DMS153 (cell line): ENCODE results near the gene COL27A1.

Experiments used
- DNase-seq: peaks from one replicate; lab custom pipeline; 2025; lab: John Stamatoyannopoulos, UW

The COL27A1 gene

DNA sequence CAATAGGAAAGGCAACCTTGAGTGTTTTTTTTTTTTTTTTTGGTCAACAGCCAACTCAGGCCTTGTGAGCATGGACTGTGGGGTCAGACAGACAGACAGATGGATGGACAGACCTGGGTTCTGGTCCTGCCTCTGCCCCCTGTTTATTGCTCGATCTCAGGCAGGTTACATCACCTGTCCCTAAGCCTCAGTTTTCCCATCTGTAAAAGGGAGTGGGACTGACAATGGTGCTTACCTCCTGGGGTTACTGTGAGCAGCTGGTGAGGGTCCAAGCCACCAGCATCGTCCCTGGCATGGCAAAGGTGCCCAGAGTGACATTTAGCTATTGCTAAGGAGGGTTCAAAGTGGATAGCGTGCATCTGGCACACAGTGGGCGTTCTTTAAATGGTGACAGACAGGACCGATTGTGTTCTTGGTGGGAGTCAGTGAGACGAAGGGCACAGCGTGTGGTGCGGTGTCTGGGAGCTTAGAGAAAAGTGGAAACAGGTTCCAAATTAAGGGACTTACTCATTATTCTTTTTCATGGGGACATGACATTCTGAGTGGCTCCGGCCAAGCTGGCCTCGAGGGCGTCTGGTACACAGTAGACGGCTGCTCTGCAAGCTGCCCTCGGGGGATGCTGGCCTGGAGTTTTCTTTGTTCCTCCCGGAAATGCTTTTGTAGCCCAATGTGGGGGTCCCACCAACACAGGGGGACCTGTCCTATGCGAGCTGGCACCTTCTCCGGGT lies 72.1 kb downstream of the COL27A1 start:
- DNase-seq: no peak

DNA sequence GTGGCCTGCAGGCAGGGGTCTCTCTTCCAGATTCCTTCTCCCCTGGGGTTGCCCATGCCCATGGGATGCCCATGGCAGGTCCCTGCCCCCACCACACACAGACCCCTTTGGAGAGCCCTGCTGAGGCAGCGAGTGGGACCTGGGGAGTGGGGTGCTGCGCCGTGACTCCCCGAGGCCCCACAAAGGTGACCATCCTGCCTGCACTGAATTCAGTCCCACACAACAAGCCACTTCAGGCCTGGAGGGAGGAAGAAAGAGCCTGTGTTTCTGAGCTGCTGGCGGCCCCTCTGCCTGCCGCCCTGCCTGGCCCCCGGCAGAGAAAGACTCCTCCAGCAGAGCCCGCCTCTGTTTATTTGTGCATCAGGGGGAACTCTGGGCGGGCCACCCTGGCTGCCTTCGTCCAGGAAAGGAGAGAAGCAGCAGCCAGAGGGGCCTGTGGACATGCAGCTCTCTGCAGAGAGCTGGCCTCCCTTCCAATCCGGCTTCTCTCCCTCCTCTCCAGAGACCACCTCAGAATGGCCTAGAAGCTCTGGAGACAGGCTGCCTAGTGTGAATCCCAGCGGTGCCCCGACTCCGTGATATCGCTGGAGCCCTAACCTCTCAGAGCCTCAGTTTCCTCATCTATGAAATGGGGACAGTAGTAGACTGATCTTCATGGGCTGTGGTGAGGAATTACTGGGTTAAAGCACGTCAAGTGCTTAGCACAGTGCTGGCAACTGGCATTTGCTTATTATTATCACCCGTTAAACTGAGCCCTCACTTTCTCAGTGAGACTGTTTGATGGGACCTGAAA lies 72.9 kb downstream of the COL27A1 start:
- DNase-seq: no peak

DNA sequence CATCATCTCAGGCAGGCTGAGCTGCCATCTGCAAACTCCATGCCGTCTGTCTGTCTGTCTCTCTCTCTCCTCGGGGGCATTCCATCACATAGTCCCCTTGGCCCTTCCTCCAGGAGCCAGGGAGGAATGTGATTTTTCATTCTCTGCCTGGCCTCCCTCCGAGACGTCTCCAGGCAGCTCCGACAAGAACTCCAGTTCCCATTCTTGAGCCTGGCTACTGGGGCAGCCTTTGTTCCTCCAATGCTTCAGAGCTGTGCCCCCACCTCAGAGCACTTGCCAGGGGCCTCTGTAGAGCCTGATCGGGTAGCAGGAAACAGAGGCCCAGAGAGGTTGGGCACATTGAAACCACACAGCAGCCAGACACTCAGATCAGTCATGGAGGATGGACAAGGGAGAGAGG lies 74.0 kb downstream of the COL27A1 start:
- DNase-seq: no peak

DNA sequence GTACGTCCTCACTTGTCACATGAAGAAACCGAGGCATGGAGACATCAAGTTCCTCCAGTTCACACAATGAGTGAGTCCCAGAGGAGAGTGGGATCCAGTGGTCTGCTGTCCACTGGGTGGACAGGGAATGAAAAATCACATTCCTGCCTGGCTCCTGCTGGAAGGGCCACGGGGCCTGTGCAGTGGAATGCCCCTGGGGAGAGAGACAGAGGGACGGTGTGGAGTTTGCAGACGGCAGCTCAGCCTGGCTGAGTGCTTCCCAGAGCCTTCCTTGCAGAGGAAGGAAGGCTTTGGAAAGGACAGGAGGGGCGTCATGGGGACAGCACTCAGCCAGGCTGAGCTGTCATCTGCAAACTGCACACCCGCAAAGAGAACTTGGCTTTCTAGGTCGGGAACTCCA lies 74.7 kb downstream of the COL27A1 start:
- DNase-seq: no peak

DNA sequence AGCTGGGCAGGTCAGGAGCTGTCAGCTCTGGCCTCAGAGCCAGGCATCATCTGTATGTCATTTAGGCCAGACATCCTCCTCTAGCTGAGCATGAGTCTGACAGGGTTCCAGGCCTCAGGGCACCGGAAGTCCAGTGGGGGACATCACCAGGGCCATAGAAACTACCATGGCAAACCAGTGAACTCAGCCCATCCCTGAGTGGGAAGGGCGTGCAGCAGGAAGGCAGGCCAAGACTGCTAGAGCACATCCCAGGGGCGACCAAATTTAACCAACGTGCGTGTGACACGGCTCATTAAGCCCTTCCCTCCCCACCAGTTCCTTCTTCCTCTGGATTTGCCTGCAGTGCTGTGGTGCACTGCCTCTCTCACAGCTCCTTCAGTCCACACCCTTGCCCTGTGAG lies 75.9 kb downstream of the COL27A1 start:
- DNase-seq: no peak

DNA sequence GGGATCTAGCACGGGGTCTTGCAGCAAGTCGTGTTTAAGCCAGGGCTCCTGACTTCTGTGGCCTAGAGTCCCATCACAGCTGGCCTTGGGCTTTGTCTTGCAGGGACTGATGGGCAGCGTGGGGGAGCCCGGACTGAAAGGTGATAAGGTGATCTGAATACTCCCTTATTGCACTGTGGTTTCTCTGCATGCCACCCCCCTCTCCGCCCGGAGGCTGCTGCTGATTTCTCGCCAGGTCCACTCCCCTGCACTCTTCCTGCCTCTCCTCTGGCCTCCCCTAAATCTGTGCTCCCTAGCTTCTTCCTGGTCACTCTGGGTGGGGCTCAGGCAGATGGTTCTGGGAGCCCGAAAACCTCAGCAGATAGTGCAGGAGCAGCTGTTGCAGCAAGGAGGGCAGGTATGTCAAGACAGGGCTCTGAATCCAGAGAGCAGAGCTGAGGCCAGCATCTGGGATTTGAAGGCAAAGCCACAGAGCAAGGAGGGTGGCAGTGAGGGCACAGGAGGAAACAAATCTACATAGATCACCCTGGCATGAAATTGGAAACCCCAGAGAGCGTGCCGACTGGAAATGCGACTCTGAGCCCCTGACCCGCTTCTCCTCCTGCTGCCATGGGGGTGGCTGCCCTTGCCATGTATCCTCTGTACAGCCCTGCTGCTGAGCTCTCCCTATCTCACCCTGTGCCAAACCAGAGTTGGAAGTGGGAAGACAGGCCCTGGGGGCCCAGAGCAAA lies 76.5 kb downstream of the COL27A1 start:
- no peak for DNase-seq

DNA sequence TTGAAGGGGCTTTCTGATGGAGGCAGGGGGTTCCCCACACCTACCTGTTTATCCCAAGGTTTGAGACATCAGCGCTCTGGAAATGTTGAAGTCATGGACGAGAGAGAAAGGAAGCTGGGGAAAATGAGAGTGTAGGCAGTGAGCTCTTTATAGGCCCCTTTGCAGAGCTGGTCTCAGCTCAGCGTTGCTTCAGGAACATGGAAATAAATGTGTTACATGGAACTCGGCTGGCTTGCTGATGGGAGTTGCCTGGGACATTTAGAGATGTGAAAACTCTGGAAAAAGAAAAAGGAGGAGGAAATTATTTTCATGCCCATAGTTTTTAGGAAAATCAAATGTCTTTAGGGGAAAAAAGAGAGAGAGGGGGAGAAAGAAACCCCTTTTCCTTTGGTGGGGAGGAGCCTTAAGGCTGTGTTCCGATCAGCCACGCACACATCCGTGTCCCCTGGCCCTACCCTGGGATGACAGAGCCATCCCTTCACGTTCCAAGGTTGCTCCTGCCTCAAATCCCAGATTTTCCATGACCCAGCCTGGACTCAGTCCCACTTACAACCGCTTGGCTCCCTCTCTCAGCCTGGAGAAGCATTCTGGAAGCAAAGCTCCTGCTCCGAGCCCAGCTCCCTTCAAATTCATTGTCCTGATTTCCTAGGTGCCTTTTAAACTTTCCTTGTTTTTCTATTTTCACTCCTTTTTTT lies 78.3 kb downstream of the COL27A1 start:
- DNase-seq: no peak

DNA sequence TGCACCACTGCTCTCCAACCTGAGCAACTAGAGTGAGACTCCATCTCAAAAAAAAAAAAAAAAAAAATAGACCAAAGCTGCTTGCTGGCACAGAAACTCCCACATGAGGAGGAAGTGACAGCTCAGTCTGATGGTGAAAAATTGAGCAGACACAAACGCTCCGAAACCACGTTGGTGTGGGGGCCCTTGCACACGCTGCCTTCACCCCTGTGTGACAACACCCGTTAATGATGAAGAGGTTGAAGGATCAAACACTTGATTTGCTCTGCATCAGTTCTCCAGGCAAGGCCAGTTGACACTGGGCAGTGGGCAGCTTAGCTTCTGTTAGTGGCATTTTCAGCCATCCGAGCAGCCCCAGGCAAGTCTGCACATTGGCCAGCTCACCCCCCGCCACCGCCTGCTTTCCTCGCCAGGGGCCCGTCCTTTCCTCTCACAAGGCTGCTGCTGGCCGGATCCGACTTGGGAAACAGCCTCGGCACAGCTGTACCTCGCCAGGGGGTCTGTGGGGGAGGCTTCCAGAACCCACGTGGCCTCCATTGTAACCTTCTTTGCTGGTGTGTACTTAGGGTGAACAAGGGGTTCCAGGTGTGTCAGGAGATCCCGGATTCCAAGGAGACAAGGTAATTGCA lies 79.8 kb downstream of the COL27A1 start:
- DNase-seq: no peak

DNA sequence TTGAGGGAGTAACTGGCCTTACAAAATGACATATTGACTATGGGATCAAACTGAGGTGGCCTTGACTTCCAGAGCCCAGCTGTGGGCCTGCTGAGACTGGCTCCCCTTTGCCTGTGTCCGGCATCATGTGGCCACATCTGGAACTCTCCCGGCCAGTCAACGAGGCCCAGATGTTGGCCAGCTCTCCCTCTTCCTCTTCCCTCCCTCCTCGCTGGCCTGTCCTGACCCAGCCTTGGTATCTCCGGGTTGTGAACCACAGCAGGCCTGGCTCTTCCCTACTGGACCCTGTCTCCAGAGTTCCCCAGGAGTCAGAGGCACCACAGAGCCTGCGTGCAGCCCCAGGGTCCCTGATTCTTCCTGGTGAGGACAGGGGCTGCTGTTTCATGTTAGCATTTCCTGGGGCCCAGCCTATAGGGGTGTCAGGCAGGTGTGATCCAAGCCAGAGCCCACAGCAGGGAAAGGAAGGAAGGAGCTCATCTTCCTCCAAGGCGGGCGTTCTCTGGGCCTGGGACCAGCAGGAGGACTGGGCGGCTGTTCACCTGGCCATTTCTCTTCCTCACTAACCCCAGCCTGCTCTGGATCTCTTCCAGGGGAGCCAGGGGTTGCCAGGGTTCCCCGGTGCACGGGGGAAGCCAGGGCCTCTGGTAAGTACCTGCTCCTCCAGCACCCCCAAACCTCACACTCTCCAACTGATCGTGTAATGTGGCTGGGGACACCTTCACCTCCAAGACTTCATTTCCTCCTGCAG lies 81.2 kb downstream of the COL27A1 start:
- no peak for DNase-seq

DNA sequence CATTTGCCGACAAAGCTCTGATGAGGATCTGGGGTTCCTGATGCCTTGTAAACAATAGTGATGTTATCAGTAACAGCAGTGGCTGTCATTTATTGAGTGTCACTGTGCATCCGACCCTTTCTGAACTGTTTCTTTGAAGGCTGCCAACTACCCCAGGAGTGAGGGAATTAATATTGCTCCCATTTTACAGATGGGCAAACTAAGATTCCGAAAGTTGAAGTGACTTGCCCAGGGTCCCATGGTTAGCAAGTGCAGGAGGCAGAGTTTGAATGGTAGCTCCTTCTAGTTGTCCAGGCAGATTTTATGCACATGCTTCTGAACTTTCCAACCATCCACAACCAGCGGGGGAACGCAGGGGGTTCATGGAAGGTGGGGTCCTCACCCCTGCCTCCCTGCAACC lies 81.9 kb downstream of the COL27A1 start:
- DNase-seq: no peak

DNA sequence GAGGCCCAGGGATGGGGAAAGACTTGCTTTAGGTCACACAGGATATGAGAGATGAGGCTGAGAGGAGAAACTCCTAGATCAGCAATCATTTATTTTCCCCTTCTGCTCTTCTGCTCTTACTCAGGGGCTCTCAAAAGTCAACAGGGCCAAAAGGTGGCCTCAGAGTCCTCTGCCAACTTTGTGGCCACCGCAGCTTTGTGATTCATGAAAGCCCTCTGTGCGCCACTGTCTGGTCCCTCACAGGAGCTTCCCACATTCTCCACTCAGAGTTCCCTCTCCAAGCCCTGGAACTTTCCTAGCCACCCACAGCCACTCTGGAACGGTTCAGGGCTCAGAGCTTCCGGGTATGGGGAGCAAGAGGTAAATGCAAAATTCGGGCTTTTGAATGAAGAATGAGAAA lies 82.4 kb downstream of the COL27A1 start:
- no peak for DNase-seq

DNA sequence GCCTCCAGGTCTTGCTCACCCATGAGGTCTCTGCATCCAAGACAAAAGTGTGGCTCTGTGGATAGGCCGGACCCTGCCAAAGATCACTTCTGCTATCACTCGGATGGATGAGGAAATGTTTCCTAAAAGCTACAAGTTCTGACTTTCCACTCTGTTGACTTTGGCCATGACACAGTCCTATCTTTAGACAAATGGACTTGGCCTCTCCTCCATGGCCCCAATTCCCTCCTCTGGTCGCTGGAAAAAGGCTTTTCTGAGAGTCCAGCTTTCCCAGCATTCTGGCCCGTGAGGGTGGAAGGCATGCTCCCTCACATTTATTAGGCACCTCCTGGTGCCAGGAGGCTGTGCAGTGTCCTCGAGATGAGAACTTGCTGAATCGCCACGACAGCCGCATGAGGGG lies 83.1 kb downstream of the COL27A1 start:
- no peak for DNase-seq

DNA sequence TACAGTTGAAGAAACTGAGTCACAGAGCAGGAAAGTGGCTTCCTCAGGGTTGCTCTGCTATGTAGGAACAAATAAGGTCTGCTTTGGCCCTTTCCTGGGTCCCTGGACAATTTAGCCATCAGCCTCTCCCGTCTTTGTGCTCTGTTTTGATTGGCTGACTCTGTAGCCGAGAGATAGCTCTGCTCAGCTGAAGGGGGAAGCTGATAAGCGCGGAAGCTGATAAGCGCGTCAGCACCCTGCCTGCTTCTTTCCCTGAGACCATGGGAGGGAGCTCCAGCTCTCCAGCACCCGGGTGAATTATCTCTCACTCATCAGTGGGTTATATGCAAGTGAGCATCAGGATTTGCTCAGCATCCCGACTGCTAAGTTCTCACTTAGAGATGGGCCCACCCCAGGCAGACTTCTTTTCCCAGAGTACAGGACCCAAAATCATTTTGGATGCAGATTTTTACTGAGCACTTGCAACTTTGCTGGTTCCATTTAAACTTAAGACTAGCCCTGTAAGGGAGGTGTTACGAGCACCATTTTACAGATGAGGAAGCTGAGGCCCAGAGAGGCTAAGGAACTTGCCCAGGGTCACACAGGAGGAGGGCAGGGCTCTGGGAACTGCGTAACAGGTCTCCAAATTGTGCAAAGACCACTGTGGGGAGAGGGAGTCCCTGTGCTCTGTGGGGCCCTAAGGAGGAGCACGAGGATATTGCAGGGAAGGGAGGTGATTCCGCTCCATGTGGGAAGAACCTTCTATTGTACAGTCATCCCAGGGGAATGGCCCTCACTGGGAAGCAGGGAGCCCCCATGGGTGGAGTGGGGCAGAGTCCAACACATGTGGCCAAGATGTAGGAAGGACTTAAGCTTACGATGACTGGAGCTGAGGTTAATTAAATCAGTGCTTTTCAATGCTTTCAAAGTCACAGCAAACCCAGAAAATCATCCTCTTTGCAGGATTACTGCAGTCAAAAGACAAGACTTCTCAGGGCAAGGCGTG lies 83.8 kb downstream of the COL27A1 start:
- DNase-seq: peak; percentile 1

DNA sequence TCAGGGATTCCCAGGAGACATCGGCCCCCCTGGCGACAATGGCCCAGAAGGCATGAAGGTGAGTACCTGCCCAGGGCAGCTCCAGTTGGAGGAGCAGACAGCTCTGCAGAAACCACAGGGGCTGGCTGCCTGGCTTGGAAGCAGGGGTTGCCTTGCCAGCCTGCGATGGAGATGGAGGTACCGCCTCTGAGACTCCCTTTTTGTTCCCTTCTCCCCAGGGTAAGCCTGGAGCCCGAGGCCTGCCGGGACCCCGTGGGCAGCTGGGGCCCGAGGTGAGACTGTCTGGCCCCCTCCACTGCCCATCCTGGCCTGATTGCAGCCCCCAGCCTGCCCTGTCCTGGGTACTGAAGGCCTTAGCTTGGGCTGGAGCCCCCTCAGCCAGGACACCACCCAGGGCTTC lies 84.9 kb downstream of the COL27A1 start:
- no peak for DNase-seq

DNA sequence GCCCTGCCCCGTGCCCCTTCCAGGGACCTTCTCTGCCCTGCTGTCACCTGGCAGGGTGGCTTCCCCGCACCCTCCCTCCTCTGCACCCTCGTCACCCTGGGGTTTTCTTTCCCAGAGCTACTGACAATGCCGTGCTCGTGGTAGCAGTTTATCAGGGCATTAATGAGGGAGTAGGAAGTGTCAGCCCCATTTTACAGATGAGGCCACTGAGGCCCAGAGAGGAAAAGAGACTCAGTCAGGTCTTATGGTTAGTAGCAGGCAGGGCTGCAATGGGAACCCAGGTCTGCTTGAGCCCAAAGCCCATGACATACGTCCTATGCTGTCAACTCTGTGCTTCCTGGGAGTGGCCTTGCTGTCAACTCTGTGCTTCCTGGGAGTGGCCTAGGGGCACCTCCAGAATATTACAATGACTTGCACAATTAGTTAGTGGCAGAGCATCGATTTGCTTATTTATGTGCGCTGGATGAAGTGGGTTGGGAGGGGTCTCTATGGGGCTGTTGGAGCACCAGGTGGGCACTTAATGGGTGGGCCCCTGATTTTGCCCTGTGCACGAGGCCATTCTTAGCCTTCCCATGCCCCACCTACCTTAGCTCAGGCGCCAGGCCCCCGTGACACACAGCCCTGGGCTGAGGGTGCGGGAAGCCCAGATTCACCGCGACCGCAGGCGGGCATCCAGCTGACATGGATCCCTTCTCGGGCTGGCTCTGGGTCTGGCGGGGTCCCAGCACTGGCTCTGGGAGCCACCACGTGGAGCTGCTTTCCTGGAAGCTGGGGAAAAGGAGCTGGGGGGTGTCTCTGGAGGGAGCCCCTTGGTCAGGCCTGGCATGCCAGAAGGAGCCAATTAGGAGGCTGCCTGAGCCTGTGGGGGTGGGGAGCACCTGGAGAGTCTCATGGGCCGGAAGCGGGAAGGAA lies 85.6 kb downstream of the COL27A1 start:
- DNase-seq: no peak

DNA sequence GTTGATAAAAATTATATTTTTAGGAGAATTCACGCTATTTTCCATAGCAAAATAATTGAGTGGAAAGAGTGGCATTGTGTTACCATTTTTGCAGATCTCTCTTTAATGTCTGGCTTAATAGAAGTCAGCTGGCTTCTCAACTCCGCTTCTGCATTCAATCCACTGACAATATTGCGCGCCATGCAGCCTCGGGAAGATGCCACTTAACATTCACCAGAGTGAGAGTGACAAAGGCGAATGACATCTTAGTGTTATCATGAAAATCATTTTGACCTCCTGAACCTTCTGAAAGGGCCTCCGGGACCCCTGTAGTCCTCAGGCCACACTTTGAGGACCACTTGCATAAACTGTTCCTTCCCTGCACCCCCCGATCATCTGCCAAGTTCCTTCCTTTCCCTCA lies 87.5 kb downstream of the COL27A1 start:
- no peak for DNase-seq

DNA sequence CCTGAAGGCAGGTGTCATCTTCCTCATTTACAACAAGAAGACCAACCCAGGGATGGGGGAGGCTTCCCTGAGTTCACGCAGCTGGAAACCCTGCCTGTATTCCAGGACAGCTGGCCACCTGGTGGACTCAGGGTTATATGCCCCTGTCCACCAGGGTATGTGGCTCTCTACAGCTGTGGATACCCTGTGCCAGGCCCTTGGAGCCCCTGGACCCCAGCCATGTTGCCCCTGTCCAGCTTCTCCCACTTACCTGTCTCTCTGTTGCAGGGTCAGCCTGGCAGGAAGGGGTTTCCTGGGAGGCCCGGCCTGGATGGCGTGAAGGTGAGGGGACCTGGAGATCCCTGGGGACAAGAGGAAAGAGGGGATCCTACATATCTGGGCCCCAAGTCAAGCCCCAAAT lies 87.9 kb downstream of the COL27A1 start:
- DNase-seq: no peak

DNA sequence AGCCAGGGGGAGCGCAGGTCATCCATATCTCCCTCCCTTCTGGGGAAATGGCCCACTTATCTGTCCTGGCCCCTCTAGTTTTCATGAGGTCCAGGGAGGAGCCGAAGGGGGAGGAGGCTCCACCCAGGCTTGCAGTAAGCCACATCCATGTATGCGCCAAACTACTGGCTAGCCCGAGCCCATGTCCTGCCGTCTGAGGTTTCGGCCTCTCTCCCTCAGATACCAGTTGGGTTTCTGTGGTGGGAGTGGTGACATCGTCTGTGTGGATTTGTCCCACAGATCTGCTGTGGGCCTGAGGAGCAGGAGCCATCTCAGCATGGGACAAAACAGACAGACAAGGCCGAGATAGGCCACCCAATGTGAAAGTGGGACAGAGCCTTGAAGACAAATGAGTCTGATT lies 89.2 kb downstream of the COL27A1 start:
- DNase-seq: no peak

DNA sequence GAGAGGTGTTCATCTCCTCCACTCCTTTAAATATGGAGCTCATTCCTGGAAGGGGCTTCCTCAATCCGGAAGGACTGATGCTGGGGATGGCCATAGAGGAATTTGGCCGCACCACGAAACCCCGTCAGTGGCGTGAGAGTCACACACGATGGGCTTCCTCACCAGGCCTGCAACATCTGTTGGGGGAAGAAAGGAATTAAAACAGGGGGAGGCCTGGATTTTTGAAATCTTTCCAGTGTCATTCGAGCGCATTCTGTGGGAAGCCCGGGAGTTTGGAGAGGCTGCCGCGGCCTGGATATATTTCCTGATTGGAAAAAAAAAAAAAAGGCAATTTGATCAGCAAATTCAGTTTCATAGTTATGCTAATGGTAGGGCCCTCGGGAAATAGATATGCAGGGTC lies 91.2 kb downstream of the COL27A1 start:
- no peak for DNase-seq
